GM18517 (cell line): ENCODE data around the gene RABEP2.
"Not testable (repeated sequence)": the region's sequence is repeated elsewhere in the genome, so short reads cannot be mapped to it uniquely, and the experiment has no call there.

Source experiments
- ATAC-seq: cut with Tn5 transposase; IDR thresholded peaks from one replicate; pipeline ENCODE4 v1.9.1; 2021; ENCODE audit warnings: mild to moderate bottlenecking, moderate library complexity; ENCODE audit not compliant: unreplicated experiment

The RABEP2 gene

DNA sequence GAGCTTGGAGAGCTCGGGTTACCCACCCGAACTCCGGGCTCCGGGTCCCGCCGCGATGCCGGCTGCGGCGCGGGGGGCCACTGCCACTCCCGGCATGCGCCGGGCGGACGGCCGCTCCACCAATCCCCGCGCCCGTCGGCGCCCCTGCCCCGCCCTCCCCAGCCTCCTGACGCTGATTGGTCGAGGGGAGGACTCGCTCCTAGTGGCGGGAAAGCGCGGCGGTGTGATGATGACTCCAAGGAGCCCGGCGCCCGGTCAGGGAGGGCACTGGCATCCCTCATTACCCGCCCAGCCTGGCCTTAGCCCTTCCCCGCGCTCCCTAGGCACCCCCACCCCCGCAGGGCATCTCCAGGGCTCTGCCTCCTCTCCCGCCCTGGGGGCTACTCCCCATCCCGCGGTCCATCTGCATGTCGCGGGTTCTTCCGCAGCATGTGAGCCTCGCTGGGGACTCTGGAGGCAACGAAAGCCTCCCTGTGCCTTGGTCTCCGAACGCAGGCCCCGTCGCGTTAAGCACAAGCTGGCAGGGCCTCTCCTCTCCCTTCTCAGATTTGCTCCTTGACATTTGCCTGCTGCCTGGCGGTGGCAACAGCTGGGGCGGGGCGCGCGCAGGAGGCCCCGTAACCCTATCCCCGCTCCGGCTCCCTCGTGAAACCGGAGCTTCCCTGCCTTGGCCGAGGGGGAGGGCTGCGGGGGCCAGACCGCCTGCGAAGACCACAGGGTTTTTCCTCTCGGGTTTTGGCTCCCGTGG lies 45.0 kb downstream of the RABEP2 start:
- peak; percentile 78 for ATAC-seq

DNA sequence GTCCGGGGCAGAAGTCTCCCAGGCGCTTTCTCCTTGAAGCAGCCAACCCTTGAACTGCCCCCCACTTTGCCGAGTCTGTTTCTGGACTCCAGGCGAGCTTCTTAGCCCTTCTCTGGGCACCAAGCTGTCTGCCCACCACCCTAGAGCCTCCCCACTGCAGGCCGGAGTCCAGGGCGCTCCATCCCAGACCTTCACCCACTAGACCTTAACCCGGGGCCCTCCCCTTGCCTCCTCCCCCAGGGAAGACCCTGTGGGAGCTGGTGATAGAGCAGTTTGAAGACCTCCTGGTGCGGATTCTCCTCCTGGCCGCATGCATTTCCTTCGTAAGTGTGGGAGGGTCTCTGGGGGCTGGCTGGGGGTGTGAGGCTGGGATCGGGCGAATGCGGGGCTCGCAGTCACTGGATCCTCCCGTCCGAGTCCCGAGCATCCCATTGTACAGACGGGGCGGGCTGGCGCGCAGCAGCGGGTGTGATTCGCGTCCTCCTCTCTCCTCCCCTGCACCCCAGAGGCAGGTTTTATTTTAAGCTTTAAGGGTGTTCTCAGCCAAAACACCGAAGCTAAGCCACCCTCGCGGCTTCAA lies 45.7 kb downstream of the RABEP2 start:
- ATAC-seq: peak; percentile 27

DNA sequence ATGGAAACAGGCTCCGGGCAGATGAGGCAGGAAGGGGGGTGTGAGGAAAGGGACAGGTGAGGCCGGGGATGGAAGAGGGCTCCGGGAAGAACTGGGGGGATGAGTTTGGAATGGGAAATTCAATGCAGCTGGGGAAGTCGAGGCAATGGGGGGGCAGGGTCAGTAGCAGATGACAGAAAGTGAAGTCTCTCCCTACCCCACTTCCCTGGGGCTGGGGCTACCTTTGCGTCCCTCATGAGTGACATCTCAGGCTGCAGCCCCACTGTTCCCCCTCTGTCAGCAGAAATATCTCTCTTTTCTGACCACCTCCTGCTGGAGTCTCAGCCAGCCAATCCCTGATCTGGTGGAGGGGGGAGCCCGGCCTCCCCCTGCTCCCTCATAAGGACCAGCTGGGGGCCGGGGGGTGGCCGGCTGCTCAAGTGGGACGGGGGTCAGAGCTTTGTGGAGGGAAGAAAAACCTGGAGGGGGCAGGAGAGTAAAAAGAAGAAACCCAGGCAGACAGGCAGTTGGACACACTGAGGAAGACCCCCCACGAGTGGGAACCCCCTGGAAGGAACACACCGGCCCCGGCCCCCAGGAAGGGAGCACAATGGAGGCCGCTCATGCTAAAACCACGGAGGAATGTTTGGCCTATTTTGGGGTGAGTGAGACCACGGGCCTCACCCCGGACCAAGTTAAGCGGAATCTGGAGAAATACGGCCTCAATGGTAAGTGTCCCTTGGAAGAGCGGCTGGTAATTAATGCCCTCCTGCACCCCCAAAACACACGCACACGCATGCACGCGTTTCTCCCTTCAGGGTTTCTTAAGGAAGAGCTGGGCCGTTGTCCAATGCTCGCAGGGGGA lies 46.7 kb downstream of the RABEP2 start, which contains the start of gene ATP2A1:
Gene ATP2A1, plus strand, starts transcription at position 406 of the 844 bp plus-strand sequence. Its CDS starts 184 bp downstream, at position 590.
- no peak for ATAC-seq

DNA sequence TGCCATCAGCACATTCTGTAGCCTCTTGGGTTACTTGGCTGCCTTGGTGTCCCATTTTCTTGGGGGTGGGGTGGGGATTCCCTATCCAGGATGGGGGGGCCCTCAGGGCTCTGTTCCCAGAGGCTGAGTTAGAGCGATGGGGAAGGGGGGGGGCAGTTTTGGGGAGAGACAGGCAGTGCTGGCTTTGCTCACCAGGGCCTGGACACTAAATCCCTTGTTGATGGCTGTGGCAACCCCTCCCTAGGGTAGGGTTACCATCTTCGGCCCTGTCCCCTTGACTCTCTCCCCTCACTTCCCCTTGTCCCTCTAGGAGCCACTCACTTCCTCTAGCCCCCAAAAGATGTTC lies 47.4 kb downstream of the RABEP2 start:
- ATAC-seq: no peak

DNA sequence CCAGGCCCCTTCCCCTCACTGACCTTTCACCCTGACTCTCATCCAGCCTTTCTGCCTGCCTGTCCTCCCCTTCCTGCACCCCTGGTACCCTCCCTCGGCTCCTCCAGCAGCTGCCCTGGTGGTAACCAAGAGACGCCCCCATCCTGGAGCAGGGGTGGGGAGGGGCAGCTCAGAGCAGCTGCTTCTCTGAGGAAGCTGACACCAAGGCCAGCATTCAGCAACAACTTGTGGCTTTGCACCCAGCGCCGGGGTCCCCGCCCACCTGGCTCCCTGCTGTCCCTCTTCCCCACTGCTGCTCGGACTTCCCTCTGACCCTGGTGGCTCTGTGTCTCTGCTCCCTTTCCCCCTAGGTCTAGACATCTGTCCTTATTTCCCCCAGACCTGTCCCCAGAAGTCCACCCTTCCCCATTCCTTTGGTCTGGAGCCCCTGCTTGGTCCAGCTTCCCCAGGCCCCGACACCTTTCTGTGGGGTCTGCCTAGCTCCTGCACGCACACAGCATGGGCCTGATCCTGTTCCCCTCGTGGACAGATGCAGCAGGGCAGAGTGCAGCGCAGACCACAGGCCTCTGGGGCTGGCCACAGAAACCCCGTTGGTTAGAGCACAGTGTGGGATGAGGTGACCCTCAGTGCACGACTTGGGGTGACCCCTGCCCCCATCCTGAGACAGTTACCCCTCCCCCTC lies 47.9 kb downstream of the RABEP2 start:
- no peak for ATAC-seq

DNA sequence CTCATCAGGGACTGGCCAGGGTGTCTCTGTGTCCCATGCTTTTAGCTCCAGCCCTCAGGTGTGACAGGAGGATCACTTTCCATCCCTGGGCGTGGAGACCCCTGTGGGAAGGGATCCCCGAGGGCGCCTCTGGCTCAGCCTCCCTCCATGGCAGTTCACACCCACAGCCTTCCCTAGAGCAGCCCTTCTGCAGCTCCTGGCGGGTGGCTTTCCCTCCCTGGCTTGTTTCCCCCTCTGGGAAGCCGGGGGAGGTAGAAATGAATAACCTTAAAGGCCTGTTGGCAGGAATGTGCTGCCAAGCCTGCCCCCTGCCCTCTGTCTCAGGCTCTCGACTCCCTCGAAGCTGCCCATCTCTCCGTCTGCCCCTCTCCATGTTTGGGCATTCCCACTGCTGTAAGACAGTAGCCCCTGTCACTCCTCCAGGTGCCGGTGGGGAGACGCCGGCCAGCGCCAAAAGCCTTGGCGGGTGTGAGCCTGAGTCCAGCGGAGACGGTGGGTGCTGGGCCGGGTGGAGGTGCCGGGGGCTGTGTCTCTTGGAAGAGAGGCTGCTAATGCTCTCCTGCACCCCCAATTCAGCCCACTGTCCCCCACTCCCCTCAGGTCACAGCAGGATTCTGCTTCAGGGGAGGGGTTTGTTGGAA lies 48.9 kb downstream of the RABEP2 start:
- ATAC-seq: no peak

DNA sequence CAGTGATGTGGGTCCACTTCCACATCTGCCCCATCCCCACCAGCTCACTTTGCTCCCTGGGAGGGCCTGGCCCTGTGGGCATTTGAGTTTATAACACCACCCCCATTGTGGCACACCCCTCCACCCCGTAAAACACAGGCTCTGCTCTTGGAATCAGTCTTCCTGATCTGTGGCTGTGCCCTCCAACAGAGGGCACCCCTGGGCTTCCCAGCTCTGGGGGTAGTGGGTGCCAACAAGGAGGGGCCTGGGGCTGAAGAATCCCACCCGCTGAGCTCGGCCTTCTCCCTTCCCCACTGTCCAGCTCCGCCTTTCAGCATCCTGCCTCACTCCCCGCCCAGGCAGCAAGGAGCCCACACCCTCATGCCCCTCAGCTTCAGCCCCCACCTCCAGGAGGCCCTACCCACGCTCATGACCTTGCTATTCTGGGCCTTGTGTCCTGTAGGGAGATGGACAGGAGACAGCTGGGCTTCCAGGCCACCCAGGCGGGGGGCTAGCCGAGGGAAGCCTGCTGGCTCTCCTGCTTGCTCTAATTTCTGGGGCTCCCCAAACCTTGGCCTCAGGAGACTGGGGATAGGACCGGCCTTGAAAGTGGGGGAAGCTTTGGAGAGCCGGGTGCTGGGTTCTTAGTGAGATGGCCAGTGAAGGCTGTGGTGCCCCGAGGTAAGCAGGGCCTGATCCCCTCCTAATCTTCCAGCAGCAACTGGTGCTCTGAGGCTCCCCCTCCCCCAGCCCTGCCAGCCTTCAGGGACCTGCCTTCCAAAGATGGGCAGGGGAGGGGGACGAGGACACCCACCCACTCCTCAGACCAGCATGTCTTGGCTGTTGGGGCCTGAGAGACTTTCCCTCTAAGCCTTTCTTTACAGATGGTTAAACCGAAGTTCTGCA lies 49.7 kb downstream of the RABEP2 start:
- ATAC-seq: no peak

DNA sequence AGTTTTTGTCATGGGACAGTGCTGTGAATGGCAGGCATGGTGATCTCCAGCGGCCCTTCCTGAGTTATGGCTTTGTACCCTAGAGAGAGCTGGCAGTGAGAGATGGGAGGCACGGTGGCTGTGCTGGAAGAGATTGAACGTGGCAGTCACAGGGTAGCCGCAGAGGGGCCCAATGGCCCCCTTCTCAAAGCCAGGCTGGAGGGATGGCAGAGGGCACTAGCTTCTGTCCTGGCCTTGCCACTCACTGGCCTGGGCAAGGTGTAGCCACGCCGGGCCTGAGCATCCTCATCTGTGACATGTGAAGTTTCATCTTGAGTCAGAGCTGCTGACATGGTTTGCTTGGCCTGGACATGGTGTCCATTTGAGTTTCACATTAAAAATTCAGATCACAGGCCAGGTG lies 50.6 kb downstream of the RABEP2 start:
- ATAC-seq: no peak

DNA sequence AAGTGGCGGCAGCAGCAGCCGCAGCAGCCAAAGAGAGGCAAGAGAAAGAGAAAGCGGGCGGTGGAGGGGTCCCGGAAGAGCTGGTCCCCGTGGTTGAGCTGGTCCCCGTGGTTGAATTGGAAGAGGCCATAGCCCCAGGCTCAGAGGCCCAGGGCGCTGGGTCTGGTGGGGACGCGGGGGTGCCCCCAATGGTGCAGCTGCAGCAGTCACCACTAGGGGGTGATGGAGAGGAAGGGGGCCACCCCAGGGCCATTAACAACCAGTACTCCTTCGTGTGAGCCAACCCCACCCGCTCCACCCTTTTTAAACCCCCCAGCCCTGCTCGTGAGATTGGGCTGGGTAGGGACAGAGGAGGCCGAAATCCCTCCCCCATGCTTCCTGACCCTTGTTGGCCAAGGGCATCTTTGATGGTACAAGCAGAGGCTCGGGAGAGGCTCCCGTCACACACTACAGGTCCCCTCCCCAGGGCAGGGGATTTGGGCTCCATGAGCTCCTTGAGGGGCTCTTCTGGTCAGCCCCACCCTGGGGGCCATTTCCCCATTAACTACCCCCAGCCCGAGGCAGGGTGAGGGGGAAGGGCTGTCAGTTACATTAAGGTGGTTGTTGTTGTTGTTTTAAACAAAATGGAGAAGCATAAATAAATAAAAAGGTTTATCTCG lies 51.4 kb downstream of the RABEP2 start:
- no peak for ATAC-seq

DNA sequence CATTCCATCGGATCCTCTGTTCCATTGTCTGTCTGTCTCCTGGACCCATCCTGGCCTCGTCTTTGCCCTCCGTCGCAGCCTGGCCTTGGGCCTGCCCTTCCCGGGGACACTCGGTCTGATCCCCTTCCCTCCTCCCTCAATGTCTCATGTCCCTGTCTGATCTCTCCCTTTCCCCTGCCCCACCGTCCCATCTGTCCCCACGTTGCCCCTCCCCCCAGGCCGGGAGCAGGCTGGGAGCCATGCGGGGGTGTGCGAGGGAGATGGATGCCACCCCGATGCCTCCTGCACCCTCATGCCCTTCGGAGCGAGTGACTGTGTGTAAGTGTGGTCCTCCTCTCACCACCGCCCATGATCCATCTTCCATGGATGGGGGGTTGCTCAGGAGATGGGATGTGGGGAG lies 52.1 kb downstream of the RABEP2 start:
- no peak for ATAC-seq

DNA sequence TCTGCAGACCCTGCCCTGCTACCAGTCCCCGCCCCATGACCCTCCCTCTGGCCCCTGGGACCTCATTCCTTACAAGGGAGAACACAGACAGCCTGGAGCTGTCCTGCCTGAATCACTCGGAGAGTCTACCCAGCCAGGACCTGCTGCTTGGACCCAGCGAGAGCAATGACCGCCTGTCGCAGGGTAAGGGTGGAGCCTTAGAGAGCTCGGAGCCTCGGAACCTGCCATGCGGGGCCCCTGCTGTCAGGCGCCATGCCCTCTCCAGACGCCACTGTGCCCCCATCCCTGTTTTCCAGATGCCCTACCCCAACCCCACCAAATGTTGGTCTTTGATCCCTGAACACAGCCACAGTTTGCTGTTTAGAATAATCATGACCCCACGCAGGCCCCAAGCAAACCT lies 55.8 kb downstream of the RABEP2 start:
- ATAC-seq: no peak

DNA sequence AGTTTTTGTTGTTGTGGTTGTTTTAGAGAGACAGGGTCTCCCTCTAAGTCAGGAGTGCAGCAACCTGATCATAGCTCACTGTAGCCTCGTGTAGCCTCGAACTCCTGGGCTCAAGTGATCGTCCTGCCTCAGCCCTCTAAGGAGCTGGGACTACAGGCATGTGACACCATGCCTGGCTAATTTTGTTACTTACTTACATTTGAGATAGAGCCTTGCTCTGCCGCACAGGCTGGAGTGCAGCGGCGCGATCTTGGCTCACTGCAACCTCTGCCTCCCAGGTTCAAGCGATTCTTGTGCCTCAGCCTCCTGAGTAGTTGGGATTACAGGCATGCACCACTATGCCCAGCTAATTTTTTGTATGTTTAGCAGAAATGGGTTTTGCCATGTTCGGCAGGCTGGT lies 57.4 kb downstream of the RABEP2 start:
- ATAC-seq: not testable (repeated sequence)

DNA sequence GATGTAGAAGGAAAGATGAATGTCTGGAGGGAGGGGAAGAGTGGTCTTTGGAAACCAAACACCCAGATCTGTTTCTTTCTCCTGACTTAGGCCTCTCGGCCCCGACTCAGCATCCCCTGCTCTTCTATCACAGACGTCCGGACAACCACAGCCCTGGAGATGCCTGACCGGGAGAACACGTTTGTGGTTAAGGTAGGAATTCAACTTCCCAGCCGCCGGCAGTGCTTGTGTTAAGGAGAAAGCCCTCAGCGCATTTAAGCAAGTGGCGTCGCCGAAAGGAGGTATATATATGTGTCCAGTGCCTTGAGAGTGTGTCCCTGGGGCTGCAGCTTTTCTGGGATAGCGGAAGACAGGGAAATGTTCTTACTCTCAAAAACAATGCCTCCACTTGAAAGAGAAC lies 57.8 kb downstream of the RABEP2 start:
- no peak for ATAC-seq

DNA sequence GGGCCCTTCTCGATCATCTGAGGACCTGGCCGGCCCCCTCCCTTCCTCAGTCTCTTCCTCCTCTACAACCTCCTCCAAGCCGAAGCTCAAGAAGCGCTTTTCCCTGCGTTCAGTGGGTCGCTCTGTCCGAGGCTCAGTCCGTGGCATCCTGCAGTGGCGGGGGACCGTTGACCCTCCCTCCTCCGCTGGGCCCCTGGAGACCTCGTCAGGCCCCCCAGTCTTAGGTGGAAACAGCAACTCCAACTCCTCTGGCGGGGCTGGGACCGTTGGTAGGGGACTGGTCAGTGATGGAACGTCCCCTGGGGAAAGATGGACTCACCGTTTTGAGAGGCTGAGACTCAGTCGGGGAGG lies 58.6 kb downstream of the RABEP2 start:
- no peak for ATAC-seq

DNA sequence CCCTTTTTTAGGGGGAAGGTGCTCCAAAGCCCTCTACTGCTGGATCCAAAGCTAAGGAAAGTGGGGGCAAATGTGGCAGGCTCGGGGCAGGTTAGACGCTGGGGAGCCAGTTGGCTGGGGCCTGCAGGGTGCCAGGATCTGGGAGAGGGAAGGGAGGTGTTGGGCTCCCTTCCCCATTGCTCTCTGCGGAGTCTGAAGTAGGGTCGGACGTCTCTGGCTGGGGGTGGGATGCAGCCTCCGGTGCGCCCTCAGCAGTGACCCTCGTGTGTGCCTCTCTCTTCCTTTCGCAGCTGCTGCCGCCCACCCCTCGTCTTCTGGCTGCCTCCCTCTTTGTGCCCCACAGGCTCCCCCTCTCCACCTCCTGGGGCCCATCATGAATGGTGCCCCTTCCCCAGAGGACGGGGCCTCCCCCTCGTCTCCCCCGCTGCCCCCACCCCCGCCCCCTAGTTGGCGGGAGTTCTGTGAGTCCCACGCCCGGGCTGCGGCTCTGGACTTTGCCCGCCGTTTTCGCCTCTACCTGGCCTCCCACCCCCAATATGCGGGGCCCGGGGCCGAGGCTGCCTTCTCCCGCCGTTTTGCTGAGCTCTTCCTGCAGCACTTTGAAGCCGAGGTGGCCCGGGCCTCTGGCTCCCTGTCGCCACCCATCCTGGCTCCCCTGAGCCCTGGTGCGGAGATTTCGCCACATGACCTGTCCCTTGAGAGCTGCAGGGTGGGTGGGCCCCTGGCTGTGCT lies 59.1 kb downstream of the RABEP2 start:
- no peak for ATAC-seq

DNA sequence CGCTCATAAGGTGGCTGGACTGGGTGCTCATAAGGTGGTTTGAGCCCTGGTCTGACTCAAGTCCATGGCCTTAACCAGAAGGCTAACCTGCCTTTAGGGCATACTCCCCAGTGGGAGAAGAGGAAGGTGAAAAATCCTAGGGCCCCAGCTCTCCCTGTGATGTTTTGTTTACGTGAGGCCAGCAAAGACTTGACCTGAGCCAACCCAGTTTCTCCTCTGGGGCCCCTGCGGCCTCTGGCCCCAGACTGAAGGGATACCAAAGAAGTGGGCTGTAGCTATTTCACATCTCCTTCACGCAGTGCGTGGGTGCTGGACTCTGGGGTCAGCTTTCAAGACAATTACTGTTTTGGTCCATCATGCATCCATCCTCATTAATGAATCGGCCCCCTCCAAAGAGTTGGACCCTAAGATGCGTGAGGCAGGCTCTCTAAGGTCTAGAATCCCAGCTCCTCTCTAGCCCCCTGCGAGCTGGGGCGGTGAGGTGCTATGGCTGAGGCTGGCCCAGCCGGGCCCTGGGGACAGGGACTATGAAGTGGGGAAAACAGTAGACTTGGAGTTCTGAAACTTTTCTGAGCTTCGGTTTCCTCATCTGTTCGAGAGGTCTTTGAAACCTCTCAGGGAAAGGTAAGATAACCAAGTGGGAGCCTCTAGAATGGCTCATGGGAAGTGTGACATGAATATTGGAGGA lies 59.9 kb downstream of the RABEP2 start:
- ATAC-seq: no peak

DNA sequence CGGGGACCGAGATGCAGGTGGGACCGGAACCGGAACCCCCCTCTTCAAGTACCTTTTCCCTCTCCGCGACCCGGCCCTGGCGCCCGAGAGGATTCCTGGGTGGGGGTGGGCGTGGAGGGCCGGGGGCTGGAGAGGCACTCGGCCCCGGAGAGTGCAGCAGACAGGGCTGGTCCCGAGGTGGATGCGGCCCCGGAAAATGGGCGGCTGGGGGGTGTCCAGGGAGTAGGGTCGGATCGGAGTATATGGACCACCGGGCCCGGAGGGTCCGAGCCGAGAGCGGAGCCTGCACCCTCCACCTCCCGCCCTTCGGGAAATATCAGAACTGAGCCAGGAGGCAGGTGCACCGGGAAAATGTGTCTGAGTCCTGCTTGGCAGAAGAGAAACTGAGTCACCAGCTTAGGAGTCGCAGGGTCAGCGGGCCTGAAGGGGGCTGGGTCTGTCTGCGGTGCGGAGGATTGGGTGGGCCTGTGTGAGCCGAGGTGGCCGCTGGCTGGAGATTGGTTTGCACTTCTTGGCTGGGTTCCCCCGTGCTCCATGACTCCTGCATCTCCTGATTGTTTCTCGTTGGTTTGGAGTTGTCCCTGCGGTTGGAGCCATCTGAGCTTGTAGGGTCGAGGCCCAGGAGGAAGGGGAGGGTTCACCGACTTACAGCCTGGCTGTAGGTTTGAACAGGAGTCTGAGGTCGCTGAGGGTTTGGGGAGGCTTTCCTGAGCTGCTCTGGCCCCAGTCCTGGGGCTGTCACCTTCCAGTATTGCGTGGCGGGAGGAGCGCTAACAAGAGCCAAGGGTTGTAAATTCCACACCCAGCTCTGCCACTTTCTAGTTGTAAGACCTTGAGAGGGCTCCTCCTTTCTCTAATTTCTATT lies 60.9 kb downstream of the RABEP2 start:
- no peak for ATAC-seq
